GM12801 (cell line): ENCODE data around the gene WLS.

Source experiments
- CTCF ChIP-seq: IDR thresholded peaks from one replicate; pipeline ENCODE4 v1.5.1; 2011; ENCODE audit warnings: control low read depth; ENCODE audit not compliant: insufficient read length; ENCODE audit errors: extremely low read depth

The WLS gene

DNA sequence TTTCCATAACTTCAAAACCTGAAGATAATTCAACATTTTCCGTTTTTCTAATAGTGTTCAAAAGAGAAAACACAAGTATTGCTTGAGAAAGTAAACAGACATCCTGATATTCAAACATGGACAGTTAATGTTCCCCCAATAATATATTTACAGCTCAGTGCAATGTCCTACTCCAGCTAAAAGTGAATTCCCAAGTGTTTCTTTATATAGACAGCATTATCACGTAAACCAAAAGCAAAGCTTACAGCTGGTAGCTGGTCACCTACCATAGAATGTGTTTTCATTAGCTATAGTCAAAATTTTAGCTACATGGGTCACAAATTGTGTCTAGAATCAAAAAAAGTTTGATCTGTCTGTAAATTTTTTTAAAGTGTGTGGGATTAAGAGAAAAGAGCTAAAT is 34.9 kb downstream of the WLS start:
- no peak for TF ChIP-seq CTCF

GRCh38 chr1:68196676-68197075 is 35.6 kb downstream of the WLS start:
- no peak for TF ChIP-seq CTCF

DNA sequence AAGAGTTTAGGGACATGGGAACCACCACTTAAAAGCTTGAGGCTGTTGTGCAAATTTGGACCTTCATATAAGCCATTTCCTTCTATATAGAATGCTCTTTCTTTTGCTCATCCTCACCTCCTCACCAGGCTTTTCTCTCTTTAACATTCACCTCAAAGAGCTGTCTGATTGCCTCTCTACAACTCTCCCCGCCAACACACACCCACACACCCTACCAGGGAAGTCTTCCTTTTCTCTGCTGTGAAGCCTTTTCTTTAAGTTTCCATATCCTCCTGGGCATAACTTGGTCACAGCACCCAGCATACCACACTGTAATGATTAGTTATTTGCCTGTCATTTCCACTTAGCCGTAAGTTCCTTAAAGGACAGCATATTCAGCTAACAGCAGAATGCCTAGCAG is 40.6 kb downstream of the WLS start:
- no peak for TF ChIP-seq CTCF

GRCh38 chr1:68188644-68189340 is 43.5 kb downstream of the WLS start:
- no peak for TF ChIP-seq CTCF

DNA sequence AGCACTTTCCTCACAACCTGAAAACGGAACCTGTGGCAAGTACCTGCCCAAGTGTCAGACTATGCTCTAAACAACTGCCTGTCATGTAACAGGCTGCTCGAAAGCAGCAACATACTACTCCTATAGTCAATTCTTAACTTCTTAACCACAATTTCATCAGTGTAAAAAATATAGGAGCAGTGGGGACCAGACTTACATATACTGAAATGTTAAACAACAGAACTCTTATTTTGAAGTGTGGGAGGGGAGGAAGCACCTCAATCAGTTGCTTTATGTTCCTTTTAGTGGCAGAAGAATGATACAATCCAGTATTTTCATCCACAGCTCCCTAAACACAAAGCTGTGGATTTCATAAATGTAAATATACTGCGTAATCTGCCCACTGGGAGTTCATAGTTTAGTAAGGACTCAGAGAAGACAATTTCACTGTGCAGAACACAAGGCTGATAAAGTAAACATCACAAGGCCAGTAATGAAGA is 44.2 kb downstream of the WLS start:
- no peak for TF ChIP-seq CTCF

GRCh38 chr1:68185743-68186142 is 46.6 kb downstream of the WLS start:
- TF ChIP-seq CTCF = no peak

DNA sequence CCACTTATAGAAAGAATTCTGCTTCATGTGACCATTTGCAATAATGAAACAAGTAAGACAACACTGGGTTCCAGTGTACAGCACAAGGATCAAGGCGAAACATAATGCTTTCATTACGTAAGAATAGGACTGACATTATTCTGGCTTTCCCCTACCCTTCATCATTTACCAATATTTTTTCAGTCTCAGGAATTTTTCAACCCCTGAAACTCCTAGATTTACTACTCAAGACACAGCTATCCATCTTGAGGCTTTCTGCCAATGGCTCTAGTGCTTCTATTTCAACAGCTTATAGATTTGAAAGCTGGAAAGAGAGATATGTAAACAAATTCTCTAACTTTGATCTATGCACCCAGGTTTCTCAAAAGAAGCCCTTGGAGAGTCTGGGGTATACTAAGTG is 48.4 kb downstream of the WLS start:
- no peak for TF ChIP-seq CTCF
